ENCODE measurements around the gene MPPED1.

DNA sequence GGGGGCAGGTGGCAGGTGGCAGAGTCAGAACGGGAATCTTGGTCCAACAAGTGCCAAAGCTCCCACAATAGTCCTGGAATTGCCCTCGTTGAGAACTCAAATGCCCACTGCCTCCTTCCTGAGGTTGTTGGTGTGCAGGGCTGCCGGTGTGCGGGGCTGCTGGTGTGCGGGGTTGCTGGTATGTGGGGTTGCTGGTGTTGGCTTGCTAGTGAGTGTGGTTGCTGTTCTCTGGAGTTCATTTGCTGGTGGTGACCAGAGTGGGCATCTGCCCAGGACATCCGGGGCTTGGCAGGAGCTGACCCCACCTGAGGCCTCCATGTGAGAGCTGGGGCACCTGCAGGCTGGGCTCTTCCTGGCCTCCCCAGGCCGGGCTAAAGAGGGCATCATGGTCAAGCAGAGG is 14.0 kb upstream of the MPPED1 start:
- TF ChIP-seq, protein P1, sequence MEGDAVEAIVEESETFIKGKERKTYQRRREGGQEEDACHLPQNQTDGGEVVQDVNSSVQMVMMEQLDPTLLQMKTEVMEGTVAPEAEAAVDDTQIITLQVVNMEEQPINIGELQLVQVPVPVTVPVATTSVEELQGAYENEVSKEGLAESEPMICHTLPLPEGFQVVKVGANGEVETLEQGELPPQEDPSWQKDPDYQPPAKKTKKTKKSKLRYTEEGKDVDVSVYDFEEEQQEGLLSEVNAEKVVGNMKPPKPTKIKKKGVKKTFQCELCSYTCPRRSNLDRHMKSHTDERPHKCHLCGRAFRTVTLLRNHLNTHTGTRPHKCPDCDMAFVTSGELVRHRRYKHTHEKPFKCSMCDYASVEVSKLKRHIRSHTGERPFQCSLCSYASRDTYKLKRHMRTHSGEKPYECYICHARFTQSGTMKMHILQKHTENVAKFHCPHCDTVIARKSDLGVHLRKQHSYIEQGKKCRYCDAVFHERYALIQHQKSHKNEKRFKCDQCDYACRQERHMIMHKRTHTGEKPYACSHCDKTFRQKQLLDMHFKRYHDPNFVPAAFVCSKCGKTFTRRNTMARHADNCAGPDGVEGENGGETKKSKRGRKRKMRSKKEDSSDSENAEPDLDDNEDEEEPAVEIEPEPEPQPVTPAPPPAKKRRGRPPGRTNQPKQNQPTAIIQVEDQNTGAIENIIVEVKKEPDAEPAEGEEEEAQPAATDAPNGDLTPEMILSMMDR (conservative IDR thresholded peaks at IDR 0.05; ENCODE audit: low read length), result no peak
- TF ChIP-seq EZH2phosphoT487 (IDR thresholded peaks at IDR 0.05; ENCODE audit: borderline replicate concordance), result no peak

Data from Loucy (cell line).